ENCODE measurements around the gene TNFRSF1B. TPM values are rescaled to one million over a fixed set of nuclear protein-coding genes. Genes with fewer than 3 reads are reported as not detected.

TNFRSF1B gene
- total RNA-seq, 1 donor from 2014 or later = under 0.01 TPM

DNA sequence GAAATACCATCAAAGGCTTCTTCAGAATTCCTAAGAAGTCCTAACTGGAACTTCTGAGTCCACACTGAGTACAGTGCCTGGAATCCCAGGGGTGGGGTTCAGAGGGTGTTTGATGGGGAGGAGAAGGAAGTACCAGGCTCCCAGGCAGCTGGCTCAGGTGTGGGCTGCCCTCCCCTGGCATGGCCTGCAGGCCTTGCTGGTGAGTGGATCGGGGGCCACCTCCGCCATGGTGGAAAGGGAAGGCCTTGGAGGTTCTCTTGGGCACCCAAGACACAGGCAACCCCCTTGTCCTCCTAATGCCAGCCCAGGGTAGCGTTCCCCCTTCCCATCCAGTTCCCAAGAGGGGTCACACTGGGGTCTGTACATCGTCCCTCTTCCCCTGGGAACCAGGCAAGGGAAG is 26.8 kb upstream of the TNFRSF1B start:
- FAIRE-seq (no peak), DNase-seq (ENCODE audit: low read depth) (no peak)
- no peaks in the 10 kb centered on the region for H3K36me3 ChIP-seq (ENCODE audit: control insufficient read depth, insufficient read depth, low read length)
- peaks cover 12% of the 10 kb centered on the region for H3K27me3 ChIP-seq (ENCODE audit: control insufficient read depth, insufficient read depth, low read length)
- TF ChIP-seq, protein P1, sequence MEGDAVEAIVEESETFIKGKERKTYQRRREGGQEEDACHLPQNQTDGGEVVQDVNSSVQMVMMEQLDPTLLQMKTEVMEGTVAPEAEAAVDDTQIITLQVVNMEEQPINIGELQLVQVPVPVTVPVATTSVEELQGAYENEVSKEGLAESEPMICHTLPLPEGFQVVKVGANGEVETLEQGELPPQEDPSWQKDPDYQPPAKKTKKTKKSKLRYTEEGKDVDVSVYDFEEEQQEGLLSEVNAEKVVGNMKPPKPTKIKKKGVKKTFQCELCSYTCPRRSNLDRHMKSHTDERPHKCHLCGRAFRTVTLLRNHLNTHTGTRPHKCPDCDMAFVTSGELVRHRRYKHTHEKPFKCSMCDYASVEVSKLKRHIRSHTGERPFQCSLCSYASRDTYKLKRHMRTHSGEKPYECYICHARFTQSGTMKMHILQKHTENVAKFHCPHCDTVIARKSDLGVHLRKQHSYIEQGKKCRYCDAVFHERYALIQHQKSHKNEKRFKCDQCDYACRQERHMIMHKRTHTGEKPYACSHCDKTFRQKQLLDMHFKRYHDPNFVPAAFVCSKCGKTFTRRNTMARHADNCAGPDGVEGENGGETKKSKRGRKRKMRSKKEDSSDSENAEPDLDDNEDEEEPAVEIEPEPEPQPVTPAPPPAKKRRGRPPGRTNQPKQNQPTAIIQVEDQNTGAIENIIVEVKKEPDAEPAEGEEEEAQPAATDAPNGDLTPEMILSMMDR (IDR thresholded peaks at IDR 0.05; ENCODE audit: insufficient read depth, low read length, severe bottlenecking) = no peak
- H3K4me3 ChIP-seq (ENCODE audit: low read depth, low read length) = no peak overlapping the region

DNA sequence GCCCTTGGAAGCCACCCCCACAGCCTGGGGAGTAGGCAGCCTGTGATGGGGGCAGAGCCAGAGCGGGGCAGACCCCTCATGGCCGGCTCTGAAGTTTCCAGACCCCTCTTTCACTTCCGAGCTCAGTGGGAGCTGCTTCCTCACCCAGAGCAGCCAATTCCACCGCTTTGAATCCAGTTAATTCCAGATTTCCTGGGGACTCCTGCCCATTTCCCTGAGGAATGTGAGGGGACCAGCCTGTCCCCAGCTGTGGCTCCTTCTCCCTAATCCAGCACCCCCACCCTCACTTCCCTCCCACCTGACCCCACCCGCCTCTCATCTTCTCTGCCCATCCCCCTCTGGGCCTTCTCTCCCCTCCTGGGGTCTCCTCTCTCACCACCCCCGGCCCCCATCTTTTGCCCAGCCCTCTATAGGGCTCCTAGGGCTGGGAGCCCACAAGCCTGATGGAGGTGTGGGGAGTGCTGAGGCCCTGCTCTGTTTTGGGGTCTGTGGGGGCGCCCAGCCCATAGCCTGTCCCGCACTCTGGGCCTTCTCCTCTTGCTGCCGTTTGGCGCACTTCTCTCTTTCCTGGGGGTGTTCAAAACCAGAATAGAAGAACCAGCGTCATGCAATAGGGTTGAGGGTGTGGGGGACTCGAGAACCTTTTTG is 26.2 kb upstream of the TNFRSF1B start:
- FAIRE-seq (no peak), DNase-seq (ENCODE audit: low read depth) (no peak)
- H3K27me3 ChIP-seq (ENCODE audit: control insufficient read depth, insufficient read depth, low read length) = peaks cover 12% of the 10 kb centered on the region
- H3K4me3 ChIP-seq (ENCODE audit: low read depth, low read length) = no peak overlapping the region
- TF ChIP-seq, protein P1 (IDR thresholded peaks at IDR 0.05; ENCODE audit: insufficient read depth, low read length, severe bottlenecking) = no peak
- H3K36me3 ChIP-seq (ENCODE audit: control insufficient read depth, insufficient read depth, low read length) = no peaks in the 10 kb centered on the region

DNA sequence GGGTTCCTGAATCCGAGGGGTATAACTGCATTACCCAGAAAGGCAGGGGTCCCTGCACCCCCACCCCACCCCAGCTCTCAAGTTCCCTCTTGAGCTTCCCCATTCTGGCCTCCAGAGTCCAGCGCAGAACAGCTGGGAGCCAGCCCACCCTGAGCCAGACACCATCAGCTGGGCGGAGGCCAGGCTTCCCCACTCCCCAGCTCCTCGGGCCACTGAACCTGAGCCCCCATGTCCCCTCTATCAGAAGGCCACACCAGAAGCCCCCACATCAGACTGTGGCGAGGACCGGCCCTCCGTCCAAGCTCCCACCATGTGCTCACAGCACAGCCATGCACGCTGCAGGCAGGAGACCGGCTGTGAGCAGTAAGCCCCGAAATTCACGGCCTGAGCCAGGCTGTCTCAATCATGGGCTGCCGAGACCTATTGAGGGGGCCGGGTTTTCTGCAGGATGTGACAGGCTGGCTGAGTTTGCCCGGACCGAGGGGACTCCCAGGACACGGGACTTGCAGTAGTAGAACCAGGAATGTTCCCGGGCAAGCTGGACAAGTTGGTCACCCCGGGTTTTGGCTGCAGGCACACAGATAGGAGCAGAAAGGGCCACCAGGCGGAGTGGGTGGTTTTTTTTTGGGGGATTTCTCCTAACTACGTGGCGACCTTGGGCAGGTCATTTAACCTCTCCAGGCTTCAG is 25.5 kb upstream of the TNFRSF1B start:
- TF ChIP-seq, protein P1 (IDR thresholded peaks at IDR 0.05; ENCODE audit: insufficient read depth, low read length, severe bottlenecking) = no peak
- peaks cover 14% of the 10 kb centered on the region for H3K27me3 ChIP-seq (ENCODE audit: control insufficient read depth, insufficient read depth, low read length)
- DNase-seq (ENCODE audit: low read depth) (no peak), FAIRE-seq (no peak)
- no peaks in the 10 kb centered on the region for H3K36me3 ChIP-seq (ENCODE audit: control insufficient read depth, insufficient read depth, low read length)
- H3K4me3 ChIP-seq (ENCODE audit: low read depth, low read length) = no peak overlapping the region

DNA sequence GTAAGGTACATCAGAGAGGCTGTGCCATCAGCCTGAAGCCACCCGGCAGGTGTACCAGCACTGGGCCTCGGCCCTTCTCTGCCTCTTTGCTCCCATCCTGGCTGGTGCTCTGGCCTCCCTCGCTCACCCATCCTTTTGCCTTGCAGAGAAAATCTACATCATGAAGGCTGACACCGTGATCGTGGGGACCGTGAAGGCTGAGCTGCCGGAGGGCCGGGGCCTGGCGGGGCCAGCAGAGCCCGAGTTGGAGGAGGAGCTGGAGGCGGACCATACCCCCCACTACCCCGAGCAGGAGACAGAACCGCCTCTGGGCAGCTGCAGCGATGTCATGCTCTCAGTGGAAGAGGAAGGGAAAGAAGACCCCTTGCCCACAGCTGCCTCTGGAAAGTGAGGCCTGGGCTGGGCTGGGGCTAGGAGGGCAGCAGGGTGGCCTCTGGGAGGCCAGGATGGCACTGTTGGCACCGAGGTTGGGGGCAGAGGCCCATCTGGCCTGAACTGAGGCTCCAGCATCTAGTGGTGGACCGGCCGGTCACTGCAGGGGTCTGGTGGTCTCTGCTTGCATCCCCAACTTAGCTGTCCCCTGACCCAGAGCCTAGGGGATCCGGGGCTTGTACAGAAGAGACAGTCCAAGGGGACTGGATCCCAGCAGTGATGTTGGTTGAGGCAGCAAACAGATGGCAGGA is 24.5 kb upstream of the TNFRSF1B start:
- FAIRE-seq = no peak
- no peak for DNase-seq (ENCODE audit: low read depth)
- peaks cover 18% of the 10 kb centered on the region for H3K27me3 ChIP-seq (ENCODE audit: control insufficient read depth, insufficient read depth, low read length)
- H3K4me3 ChIP-seq (ENCODE audit: low read depth, low read length) = no peak overlapping the region
- TF ChIP-seq, protein P1 (IDR thresholded peaks at IDR 0.05; ENCODE audit: insufficient read depth, low read length, severe bottlenecking) = no peak
- no peaks in the 10 kb centered on the region for H3K36me3 ChIP-seq (ENCODE audit: control insufficient read depth, insufficient read depth, low read length)

DNA sequence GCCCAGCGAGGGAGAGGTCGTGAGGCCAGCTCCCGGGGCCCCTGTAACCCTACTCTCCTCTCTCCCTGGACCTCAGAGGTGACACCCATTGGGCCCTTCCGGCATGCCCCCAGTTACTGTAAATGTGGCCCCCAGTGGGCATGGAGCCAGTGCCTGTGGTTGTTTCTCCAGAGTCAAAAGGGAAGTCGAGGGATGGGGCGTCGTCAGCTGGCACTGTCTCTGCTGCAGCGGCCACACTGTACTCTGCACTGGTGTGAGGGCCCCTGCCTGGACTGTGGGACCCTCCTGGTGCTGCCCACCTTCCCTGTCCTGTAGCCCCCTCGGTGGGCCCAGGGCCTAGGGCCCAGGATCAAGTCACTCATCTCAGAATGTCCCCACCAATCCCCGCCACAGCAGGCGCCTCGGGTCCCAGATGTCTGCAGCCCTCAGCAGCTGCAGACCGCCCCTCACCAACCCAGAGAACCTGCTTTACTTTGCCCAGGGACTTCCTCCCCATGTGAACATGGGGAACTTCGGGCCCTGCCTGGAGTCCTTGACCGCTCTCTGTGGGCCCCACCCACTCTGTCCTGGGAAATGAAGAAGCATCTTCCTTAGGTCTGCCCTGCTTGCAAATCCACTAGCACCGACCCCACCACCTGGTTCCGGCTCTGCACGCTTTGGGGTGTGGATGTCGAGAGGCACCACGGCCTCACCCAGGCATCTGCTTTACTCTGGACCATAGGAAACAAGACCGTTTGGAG is 23.7 kb upstream of the TNFRSF1B start:
- FAIRE-seq = peak; percentile 23
- H3K4me3 ChIP-seq (ENCODE audit: low read depth, low read length) = no peak overlapping the region
- no peaks in the 10 kb centered on the region for H3K36me3 ChIP-seq (ENCODE audit: control insufficient read depth, insufficient read depth, low read length)
- H3K27me3 ChIP-seq (ENCODE audit: control insufficient read depth, insufficient read depth, low read length) = peaks cover 19% of the 10 kb centered on the region
- TF ChIP-seq, protein P1 (IDR thresholded peaks at IDR 0.05; ENCODE audit: insufficient read depth, low read length, severe bottlenecking) = no peak
- DNase-seq (ENCODE audit: low read depth) = no peak
